ENCODE data around the gene ZSCAN5B.
A peak's percentile ranks its signal among the peaks of the same experiment; 100 is the strongest.
"Not testable (repeated sequence)": the region's sequence is repeated elsewhere in the genome, so short reads cannot be mapped to it uniquely, and the experiment has no call there.

ZSCAN5B gene

DNA sequence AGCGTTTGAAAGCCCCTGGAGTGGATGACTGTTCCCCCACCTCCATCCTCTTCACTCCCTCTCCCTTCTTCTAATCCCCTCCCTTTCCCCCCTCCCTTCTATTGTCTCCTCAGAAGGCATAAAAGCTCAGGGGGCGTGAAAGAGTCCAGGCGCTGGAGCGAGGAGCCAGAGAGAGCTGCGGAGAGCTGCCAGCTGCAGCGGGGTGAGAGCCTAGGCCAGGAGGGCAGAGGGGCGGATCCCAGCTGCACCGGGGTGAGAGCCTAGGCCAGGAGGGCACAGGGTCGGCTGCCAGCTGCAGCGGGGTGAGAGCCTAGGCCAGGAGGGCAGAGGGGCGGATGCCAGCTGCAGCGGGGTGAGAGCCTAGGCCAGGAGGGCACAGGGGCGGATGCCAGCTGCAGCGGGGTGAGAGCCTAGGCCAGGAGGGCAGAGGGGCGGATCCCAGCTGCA is 21.7 kb downstream of the ZSCAN5B start, which contains the start of gene GALP:
Gene GALP, plus strand, starts transcription at position 148 of the 447 bp plus-strand sequence. CDS start 1,101 bp downstream, outside the sequence.
- DNase-seq, result not testable (repeated sequence)

GRCh38 chr19:56174550-56174949 is 23.0 kb downstream of the ZSCAN5B start:
- DNase-seq, result peak in 1 of 2 experiments; percentile 12

GRCh38 chr19:56174086-56174485 is 23.5 kb downstream of the ZSCAN5B start:
- no peak for DNase-seq

DNA sequence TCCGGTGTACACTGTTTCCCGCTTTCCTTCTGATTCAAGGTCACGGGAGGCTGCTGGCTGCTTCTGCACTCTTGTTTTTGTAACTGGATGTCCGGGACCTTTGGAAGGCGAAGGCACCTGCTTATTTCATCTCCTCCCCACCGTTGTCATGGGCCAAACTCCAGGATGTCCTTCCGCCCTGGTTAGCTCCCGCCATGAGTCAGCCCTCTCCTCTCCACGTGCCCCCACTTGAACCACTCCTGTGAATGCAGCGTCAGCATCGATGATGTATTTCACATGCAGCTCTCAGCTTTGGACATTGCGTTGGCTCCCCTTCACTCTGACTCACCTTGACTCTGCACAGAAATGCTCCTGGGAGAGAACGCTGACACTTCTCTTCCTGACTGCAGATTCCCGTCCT is 27.3 kb downstream of the ZSCAN5B start:
- DNase-seq, result no peak

GRCh38 chr19:56167064-56167578 is 30.5 kb downstream of the ZSCAN5B start:
- DNase-seq, result no peak

- no peak for DNase-seq
Observed at GRCh38 chr19:56163097-56163496, 34.5 kb downstream of the ZSCAN5B start.

GRCh38 chr19:56162258-56162657 is 35.3 kb downstream of the ZSCAN5B start:
- no peak for DNase-seq

- no peak for DNase-seq
Observed at GRCh38 chr19:56161534-56161933, 36.0 kb downstream of the ZSCAN5B start.

DNA sequence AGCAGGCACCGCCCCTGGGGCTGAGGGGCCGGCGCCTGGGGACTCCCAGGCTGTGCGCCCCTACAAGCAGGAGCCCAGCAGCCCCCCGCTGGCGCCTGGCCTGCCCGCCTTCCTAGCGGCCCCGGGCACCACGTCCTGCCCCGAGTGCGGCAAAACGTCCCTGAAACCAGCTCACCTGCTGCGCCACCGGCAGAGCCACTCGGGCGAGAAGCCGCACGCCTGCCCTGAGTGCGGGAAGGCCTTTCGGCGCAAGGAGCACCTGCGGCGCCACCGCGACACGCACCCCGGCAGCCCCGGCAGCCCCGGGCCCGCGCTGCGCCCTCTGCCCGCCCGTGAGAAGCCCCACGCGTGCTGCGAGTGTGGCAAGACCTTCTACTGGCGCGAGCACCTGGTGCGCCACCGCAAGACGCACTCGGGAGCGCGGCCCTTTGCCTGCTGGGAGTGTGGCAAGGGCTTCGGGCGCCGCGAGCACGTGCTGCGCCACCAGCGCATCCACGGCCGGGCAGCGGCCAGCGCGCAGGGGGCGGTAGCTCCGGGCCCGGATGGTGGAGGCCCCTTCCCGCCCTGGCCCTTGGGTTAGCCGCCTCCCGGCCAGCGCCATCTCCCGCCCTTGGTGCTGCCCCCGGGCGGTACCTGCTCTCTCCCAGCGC is 37.8 kb downstream of the ZSCAN5B start:
- no peak for DNase-seq

- DNase-seq, result no peak
Observed at GRCh38 chr19:56159009-56159559, 38.5 kb downstream of the ZSCAN5B start.

- no peak for DNase-seq
Observed at GRCh38 chr19:56158170-56158757, 39.3 kb downstream of the ZSCAN5B start.

GRCh38 chr19:56156768-56157167 is 40.8 kb downstream of the ZSCAN5B start:
- DNase-seq, result no peak

- peak in 1 of 2 experiments; percentile 45 for DNase-seq
Observed at GRCh38 chr19:56155124-56155687, 42.4 kb downstream of the ZSCAN5B start.

DNA sequence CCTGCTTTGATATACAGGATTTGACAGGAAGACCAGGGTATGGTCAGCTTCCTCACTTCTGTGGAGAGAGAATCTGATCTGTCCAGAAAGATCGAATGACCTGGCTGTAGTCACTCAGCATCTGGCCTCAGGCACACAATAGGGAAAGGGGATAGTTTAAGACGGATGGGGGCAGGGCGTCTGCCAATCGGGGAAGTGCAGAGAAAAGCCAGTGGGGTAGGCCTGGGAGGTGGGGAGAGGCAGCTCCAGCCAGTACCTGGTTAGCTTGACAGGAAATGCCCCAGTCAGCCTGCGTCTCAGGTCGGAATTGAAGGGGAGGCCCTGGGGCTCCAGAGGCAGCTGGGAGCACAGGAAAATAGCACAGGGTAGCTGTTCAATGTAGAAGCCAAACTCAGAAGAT is 44.1 kb downstream of the ZSCAN5B start:
- no peak for DNase-seq

GRCh38 chr19:56152644-56153043 is 44.9 kb downstream of the ZSCAN5B start:
- DNase-seq, result no peak

GRCh38 chr19:56150358-56150757 is 47.2 kb downstream of the ZSCAN5B start:
- no peak for DNase-seq

GRCh38 chr19:56149656-56150038 is 47.9 kb downstream of the ZSCAN5B start:
- DNase-seq, result no peak

- DNase-seq, result not testable (repeated sequence)
Observed at GRCh38 chr19:56148955-56149655, 48.5 kb downstream of the ZSCAN5B start.

DNA sequence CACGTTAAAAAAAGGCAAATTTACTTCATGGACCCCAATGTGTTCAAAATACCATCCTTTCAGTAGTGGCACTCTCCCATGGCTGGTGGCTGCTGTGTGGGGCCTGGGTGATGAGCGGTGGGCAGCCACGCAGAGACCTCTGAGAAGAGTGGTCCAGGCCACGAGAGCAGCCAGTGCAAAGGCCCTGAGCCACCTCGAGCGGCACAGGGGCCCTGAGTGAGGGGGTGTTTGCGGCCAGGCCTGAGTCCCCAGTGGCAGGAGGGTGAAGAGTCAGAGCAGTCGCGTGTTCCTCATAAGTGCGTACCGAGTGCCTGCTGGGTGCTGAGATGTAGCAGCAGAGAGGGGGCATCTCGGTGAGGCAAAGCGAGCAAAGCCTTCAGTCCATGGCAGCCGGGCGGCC is 49.5 kb downstream of the ZSCAN5B start:
- DNase-seq, result no peak

GRCh38 chr19:56147307-56147706 is 50.3 kb downstream of the ZSCAN5B start:
- no peak for DNase-seq

DNA sequence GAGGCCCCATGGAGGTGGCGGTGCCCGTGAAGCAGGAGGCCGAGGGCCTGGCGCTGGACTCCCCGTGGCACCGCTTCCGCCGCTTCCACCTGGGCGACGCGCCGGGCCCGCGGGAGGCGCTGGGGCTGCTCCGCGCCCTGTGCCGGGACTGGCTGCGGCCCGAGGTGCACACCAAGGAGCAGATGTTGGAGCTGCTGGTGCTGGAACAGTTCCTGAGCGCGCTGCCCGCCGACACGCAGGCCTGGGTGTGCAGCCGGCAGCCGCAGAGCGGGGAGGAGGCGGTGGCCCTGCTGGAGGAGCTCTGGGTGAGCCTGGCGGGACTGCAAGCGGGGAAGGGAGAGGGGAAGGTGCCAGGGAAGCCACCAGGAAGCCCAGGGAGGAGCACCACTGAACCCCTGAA is 50.7 kb downstream of the ZSCAN5B start:
- DNase-seq, result no peak

- DNase-seq, result no peak
Observed at GRCh38 chr19:56145698-56146097, 51.9 kb downstream of the ZSCAN5B start.

GRCh38 chr19:56144831-56145230 is 52.8 kb downstream of the ZSCAN5B start:
- no peak for DNase-seq

All from NCI-H526 (cell line).